Fibroblast of lung (primary cell): ENCODE measurements around the gene SLC24A3. TPM values are rescaled to one million over a fixed set of nuclear protein-coding genes. Genes with fewer than 3 reads are reported as not detected.

Experiments
- DNase-seq, 2 donors: peaks; one replicate each; pipeline versions ENCODE4 v3.0.0 to v3.0.0-alpha.2; 2010; ENCODE audit warnings: low read depth in 2 of 2
- H2AFZ ChIP-seq: 2 replicates; pipeline ENCODE4 v1.5.1; 2012; ENCODE audit warnings: low read length, control low read depth, inconsistent platforms
- H3K27ac ChIP-seq: 2 replicates; pipeline ENCODE4 v1.5.1; 2011; ENCODE audit warnings: low read length, control low read depth; ENCODE audit not compliant: insufficient read depth
- H3K27me3 ChIP-seq: 2 replicates; pipeline ENCODE4 v1.5.1; 2011; ENCODE audit warnings: mild to moderate bottlenecking, low read length; ENCODE audit not compliant: control insufficient read depth, insufficient read depth
- H3K36me3 ChIP-seq: 2 replicates; pipeline ENCODE4 v1.5.1; 2011; ENCODE audit warnings: low read length; ENCODE audit not compliant: control insufficient read depth, insufficient read depth
- H3K4me1 ChIP-seq: 2 replicates; pipeline ENCODE4 v1.5.1; 2011; ENCODE audit warnings: low read length; ENCODE audit not compliant: control insufficient read depth, insufficient read depth; ENCODE audit errors: extremely low read depth
- H3K4me2 ChIP-seq: 2 replicates; pipeline ENCODE4 v1.5.1; 2011; ENCODE audit warnings: low read length, control low read depth; ENCODE audit not compliant: insufficient read depth; ENCODE audit errors: extremely low read depth
- H3K4me3 ChIP-seq, 4 experiments: fragments of 200-600 bp in 1 of 4; sonication (generic) in 1 of 4; replicated peaks in 1 of 4; 2 replicates each; pipeline ENCODE4 v1.5.1; 2011 to 2016; ENCODE audit warnings: low read length in 4 of 4, low read depth in 3 of 4, mild to moderate bottlenecking in 3 of 4, control low read depth in 2 of 4, inconsistent platforms in 1 of 4, mixed read lengths in 1 of 4; ENCODE audit not compliant: insufficient read depth in 1 of 4; ENCODE audit errors: control extremely low read depth in 1 of 4
- H3K79me2 ChIP-seq: 2 replicates; pipeline ENCODE4 v1.5.1; 2012; ENCODE audit warnings: mild to moderate bottlenecking, low read length, inconsistent platforms; ENCODE audit not compliant: control insufficient read depth, insufficient read depth
- H3K9ac ChIP-seq: 2 replicates; pipeline ENCODE4 v1.5.1; 2011; ENCODE audit warnings: mild to moderate bottlenecking, low read length, control low read depth; ENCODE audit not compliant: insufficient read depth
- H3K9me3 ChIP-seq: 2 replicates; pipeline ENCODE4 v1.5.1; 2012; ENCODE audit warnings: low read depth, low read length; ENCODE audit not compliant: control insufficient read depth, insufficient read depth
- H4K20me1 ChIP-seq: 2 replicates; pipeline ENCODE4 v1.5.1; 2011; ENCODE audit warnings: low read length; ENCODE audit not compliant: control insufficient read depth, insufficient read depth; ENCODE audit errors: extremely low read depth
- EZH2 ChIP-seq: IDR thresholded peaks from 2 replicates; pipeline ENCODE4 v1.5.1; 2012; ENCODE audit warnings: low read length, control low read depth, mild to moderate bottlenecking; ENCODE audit errors: missing control alignments
- polyA plus RNA-seq, 2 donors: library from polyadenylated mRNA; depleted of rRNA in 1 of 2; stranded (reverse) in 1 of 2; unstranded in 1 of 2; fragments of >200 nt; gene quantifications; 2 replicates each; pipeline ENCODE4 v1.2.1, GENCODE V29; 2011 to 2012; ENCODE audit warnings: missing spikeins in 1 of 2
- total RNA-seq: library from RNA; depleted of rRNA; stranded (reverse); fragments of >200 nt; gene quantifications from 2 replicates; pipeline ENCODE4 v1.2.1, GENCODE V29; 2014
- TF ChIP-seq, protein P1 (sequence below), 2 donors: IDR thresholded peaks in 1 of 2; conservative IDR thresholded peaks in 1 of 2; 1 replicate in 1 of 2; 2 replicates in 1 of 2; pipeline ENCODE4 v1.5.1; 2011 to 2012; ENCODE audit warnings: low read length in 2 of 2, control low read depth in 1 of 2, inconsistent platforms in 1 of 2, low read depth in 1 of 2, mild to moderate bottlenecking in 1 of 2

The SLC24A3 gene
- total and polyA plus RNA-seq, 2 donors (not counting 1 experiment from before 2014, with no cell fraction given): 0.03 to 1.8 TPM

DNA sequence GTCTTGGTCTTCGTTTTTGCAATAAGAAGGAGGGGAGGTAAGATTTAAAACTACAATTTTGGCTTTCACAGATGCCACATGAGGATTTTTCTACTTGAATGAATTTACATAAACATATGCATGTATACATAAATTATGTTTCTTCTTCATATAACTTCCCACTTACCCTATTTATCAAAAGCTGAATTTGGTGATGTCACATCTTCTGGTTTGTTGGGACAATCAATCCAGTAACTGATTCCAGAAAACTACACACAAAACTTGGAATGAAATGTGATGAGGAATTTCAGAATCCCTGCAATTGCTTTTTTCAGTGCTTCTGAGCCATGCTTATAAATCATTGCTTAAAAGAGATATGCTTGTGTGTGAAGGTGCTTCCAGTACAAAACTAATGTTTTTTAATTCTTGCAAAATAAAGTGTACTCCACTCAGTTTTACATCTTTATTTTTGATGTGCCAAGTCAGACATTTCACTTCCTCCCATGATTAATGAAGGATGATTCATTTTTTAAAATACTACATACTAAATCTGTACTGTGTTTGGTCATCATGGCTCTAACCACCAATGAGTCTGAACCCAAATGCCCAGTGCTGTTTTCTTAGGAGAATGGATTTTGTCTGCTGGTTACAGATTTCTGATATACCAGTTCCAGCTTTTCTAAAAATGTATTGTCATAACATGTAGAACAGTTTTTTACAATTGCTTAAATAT lies 513.5 kb downstream of the SLC24A3 start:
- Histone ChIP-seq H3K4me3 (no peak overlapping the region), H3K27me3 (no peaks in the 10 kb centered on the region), H3K27ac (no peak overlapping the region), H3K79me2 (no peaks in the 10 kb centered on the region), H4K20me1 (no peaks in the 10 kb centered on the region), H3K36me3 (no peaks in the 10 kb centered on the region), H3K4me2 (no peak overlapping the region), H3K9ac (no peak overlapping the region), H3K9me3 (no peaks in the 10 kb centered on the region), H3K4me1 (no peaks in the 10 kb centered on the region), H2AFZ (no peak overlapping the region)
- peak; percentile 45 to 49 for DNase-seq
- TF ChIP-seq, protein P1, sequence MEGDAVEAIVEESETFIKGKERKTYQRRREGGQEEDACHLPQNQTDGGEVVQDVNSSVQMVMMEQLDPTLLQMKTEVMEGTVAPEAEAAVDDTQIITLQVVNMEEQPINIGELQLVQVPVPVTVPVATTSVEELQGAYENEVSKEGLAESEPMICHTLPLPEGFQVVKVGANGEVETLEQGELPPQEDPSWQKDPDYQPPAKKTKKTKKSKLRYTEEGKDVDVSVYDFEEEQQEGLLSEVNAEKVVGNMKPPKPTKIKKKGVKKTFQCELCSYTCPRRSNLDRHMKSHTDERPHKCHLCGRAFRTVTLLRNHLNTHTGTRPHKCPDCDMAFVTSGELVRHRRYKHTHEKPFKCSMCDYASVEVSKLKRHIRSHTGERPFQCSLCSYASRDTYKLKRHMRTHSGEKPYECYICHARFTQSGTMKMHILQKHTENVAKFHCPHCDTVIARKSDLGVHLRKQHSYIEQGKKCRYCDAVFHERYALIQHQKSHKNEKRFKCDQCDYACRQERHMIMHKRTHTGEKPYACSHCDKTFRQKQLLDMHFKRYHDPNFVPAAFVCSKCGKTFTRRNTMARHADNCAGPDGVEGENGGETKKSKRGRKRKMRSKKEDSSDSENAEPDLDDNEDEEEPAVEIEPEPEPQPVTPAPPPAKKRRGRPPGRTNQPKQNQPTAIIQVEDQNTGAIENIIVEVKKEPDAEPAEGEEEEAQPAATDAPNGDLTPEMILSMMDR (conservative IDR thresholded peaks at IDR 0.05 in 1 of 2, IDR thresholded peaks at IDR 0.05 in 1 of 2; ENCODE audit: low read depth in 1 of 2, low read length in 2 of 2): no peak
- no peak for TF ChIP-seq EZH2

DNA sequence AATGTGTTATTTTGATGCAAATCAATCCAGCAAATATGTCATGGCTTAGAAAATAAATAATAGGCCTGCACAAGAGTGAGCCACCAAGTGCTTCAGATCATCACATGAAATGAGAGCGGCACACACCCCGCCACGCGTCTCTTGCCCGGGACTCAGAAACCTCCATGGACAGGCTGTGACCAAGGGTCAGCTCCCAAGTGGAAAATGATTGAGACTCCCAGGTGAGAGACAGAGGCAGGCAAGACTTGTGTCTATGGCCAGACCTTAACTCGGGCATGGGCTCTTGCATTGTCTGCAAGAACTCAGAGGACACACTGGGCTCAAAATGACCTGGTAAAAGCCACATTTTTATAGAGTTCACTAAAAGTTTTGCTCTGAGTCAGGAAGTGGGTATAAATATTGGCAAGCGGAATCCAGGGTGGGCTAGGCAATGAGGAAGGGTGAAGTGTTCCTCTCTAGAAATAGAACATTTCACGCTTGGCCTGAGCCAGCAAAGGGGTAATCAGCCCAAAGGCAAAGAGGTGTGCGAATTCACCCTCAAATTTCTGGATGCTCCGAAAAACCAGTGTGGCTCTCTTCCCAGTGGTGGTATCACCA lies 514.9 kb downstream of the SLC24A3 start:
- H3K79me2 ChIP-seq: no peaks in the 10 kb centered on the region
- H3K4me3 ChIP-seq: no peak overlapping the region
- H3K9ac ChIP-seq: no peak overlapping the region
- H2AFZ ChIP-seq: no peak overlapping the region
- no peaks in the 10 kb centered on the region for H3K9me3 ChIP-seq
- no peak overlapping the region for H3K4me2 ChIP-seq
- no peak overlapping the region for H3K27ac ChIP-seq
- no peak for DNase-seq
- no peaks in the 10 kb centered on the region for H3K36me3 ChIP-seq
- H3K4me1 ChIP-seq: no peaks in the 10 kb centered on the region
- TF ChIP-seq EZH2: no peak
- TF ChIP-seq, protein P1 (conservative IDR thresholded peaks at IDR 0.05 in 1 of 2, IDR thresholded peaks at IDR 0.05 in 1 of 2; ENCODE audit: low read depth in 1 of 2, low read length in 2 of 2): no peak
- H4K20me1 ChIP-seq: no peaks in the 10 kb centered on the region
- H3K27me3 ChIP-seq: no peaks in the 10 kb centered on the region

DNA sequence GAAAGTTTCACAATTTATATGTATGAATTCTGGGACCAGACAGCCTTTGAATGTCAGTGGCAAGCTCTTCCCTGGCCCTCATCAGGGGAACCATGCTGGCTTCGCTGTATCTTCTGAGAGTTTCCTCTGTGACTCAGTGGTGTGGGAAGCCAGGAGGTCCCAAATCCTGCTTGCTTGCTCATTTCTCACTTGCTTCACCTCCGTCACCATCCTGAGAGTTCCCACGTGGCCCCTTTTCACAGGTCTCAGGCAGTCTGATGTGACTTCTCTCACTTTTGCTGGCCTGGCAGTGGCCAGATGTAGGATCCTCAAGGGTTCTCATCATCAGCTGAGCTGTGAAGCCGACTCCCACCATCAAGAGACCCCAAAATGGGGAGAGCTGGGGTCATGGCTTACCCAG lies 517.2 kb downstream of the SLC24A3 start:
- no peaks in the 10 kb centered on the region for H3K4me1 ChIP-seq
- H3K9me3 ChIP-seq: no peaks in the 10 kb centered on the region
- H3K4me3 ChIP-seq: no peak overlapping the region
- H3K36me3 ChIP-seq: no peaks in the 10 kb centered on the region
- H3K79me2 ChIP-seq: no peaks in the 10 kb centered on the region
- H2AFZ ChIP-seq: no peak overlapping the region
- H4K20me1 ChIP-seq: no peaks in the 10 kb centered on the region
- no peaks in the 10 kb centered on the region for H3K27me3 ChIP-seq
- TF ChIP-seq, protein P1 (conservative IDR thresholded peaks at IDR 0.05 in 1 of 2, IDR thresholded peaks at IDR 0.05 in 1 of 2; ENCODE audit: low read depth in 1 of 2, low read length in 2 of 2): no peak
- TF ChIP-seq EZH2: no peak
- H3K27ac ChIP-seq: no peak overlapping the region
- H3K4me2 ChIP-seq: no peak overlapping the region
- no peak for DNase-seq
- no peak overlapping the region for H3K9ac ChIP-seq
